K562 (cell line): ENCODE results near the gene ADCY1. TPM values are rescaled to one million over a fixed set of nuclear protein-coding genes. Genes with fewer than 3 reads are reported as not detected.

Experiments
- ATAC-seq: fragments of 200-7000 bp; cut with Tn5 transposase; 3 replicates; pipeline ENCODE4 v1.9.1; 2020; ENCODE audit warnings: moderate library complexity
- BruUV-seq: library from RNA; stranded (reverse); fragments of 400-500 nt; replicated peaks from 2 replicates; lab custom pipeline; 2021; lab: Mats Ljungman, UMichigan
- CTCF ChIA-PET: fragments of 300-600 bp; formaldehyde crosslinking; extraction: SDS; loops from one replicate; lab custom pipeline; 2021; ENCODE audit warnings: low intra/inter-chr PET ratio; lab: Yijun Ruan, JAX
- POLR2A ChIA-PET: fragments of 300-600, 350-650 bp; sonication (Branson Sonifier 250); formaldehyde crosslinking; extraction: SDS; loops from one replicate; lab custom pipeline; 2021; ENCODE audit warnings: antibody characterized with exemption, inconsistent platforms; lab: Yijun Ruan, JAX
- DNase-seq, 4 experiments: peaks; one replicate each; pipeline versions ENCODE4 v3.0.0 to v3.0.0-alpha.2; 2011 to 2018; ENCODE audit warnings: low spot score in 3 of 4, mixed read lengths in 3 of 4; ENCODE audit errors: extremely low read depth in 1 of 4
- FAIRE-seq: peaks from 2 replicates; lab custom pipeline; 2011; peaks lifted over from hg19 to GRCh38; lab: Jason Lieb, UNC
- H2AFZ ChIP-seq: 2 replicates; pipeline ENCODE4 v1.6.0; 2011; ENCODE audit warnings: low read depth, low read length, control low read depth, inconsistent platforms
- H3K27ac ChIP-seq: fragments of 200-600 bp; 3 replicates; pipeline ENCODE4 v1.8.0; 2011; ENCODE audit warnings: low read depth, mild to moderate bottlenecking, control low read depth, inconsistent platforms, low read length, moderate library complexity, mixed read lengths; ENCODE audit errors: extremely low read depth
- H3K27me3 ChIP-seq, 2 experiments: fragments of 300-600 bp in 1 of 2; 2 replicates in 1 of 2; 3 replicates in 1 of 2; pipeline versions ENCODE4 v1.6.0 to v1.8.0; 2011; ENCODE audit warnings: inconsistent platforms in 2 of 2, low read length in 2 of 2, mild to moderate bottlenecking in 1 of 2, mixed read lengths in 1 of 2, moderate library complexity in 1 of 2; ENCODE audit not compliant: control insufficient read depth in 2 of 2, insufficient read depth in 2 of 2
- H3K36me3 ChIP-seq: fragments of 300-600 bp; 3 replicates; pipeline ENCODE4 v1.8.0; 2011; ENCODE audit warnings: mild to moderate bottlenecking, low read length, inconsistent platforms; ENCODE audit not compliant: control insufficient read depth, insufficient read depth
- H3K4me1 ChIP-seq, 2 experiments: fragments of 200-600 bp in 1 of 2; replicated peaks in 1 of 2; 2 replicates in 1 of 2; 3 replicates in 1 of 2; pipeline versions ENCODE4 v1.5.1 to v1.8.0; 2011; ENCODE audit warnings: inconsistent platforms in 2 of 2, low read length in 2 of 2, mild to moderate bottlenecking in 1 of 2, mixed read lengths in 1 of 2, moderate library complexity in 1 of 2; ENCODE audit not compliant: control insufficient read depth in 2 of 2, insufficient read depth in 2 of 2
- H3K4me2 ChIP-seq: 2 replicates; pipeline ENCODE4 v1.6.1; 2011; ENCODE audit warnings: low read length, control low read depth, inconsistent platforms, mixed read lengths; ENCODE audit not compliant: insufficient read depth
- H3K4me3 ChIP-seq: fragments of 200-600 bp; sonication (generic), shearing (Covaris generic); 2 replicates; pipeline ENCODE4 v1.5.1; 2016; ENCODE audit warnings: control low read depth, inconsistent platforms
- H3K79me2 ChIP-seq: fragments of 200-600 bp; 3 replicates; pipeline ENCODE4 v1.8.0; 2011; ENCODE audit warnings: low read length, inconsistent platforms; ENCODE audit not compliant: control insufficient read depth, insufficient read depth
- H3K9ac ChIP-seq, 2 experiments: 2 replicates each; pipeline versions ENCODE4 v1.6.0 to v1.6.1; 2011; ENCODE audit warnings: low read depth in 2 of 2, low read length in 2 of 2, control low read depth in 1 of 2, inconsistent platforms in 1 of 2, mild to moderate bottlenecking in 1 of 2, mixed read lengths in 1 of 2; ENCODE audit not compliant: insufficient read depth in 1 of 2
- H3K9me1 ChIP-seq: one replicate; pipeline ENCODE4 v1.6.0; 2011; ENCODE audit warnings: inconsistent platforms, mild to moderate bottlenecking, low read length, moderate library complexity; ENCODE audit not compliant: control insufficient read depth, insufficient read depth
- H3K9me3 ChIP-seq: replicated peaks from 2 replicates; pipeline ENCODE4 v1.5.1; 2011; ENCODE audit warnings: low read depth, low read length, inconsistent platforms; ENCODE audit not compliant: control insufficient read depth, insufficient read depth
- H4K20me1 ChIP-seq: replicated peaks from 2 replicates; pipeline ENCODE4 v1.6.1; 2011; ENCODE audit warnings: low read length, inconsistent platforms, mixed read lengths; ENCODE audit not compliant: control insufficient read depth, insufficient read depth
- BRD9 ChIP-seq: fragments of 450-650 bp; IDR thresholded peaks from 2 replicates; pipeline ENCODE4 v1.6.1; 2018; ENCODE audit warnings: low read depth; ENCODE audit not compliant: partially characterized antibody
- CEBPZ ChIP-seq: fragments of 150-350 bp; IDR thresholded peaks from 2 replicates; pipeline ENCODE4 v1.6.1; 2014; ENCODE audit warnings: low read depth, mild to moderate bottlenecking, low read length, borderline replicate concordance
- FOXP4 ChIP-seq: sonication (generic); formaldehyde crosslinking; IDR thresholded peaks from 2 replicates; pipeline ENCODE4 v1.8.0; 2022; ENCODE audit warnings: mild to moderate bottlenecking, missing genetic modification reagents, borderline replicate concordance
- IRF9 ChIP-seq: fragments of 450-650 bp; IDR thresholded peaks from 2 replicates; pipeline ENCODE4 v1.6.1; 2016; ENCODE audit warnings: missing biosample characterization, missing genetic modification characterization
- MCM5 ChIP-seq: fragments of 450-650 bp; IDR thresholded peaks from 2 replicates; pipeline ENCODE4 v1.6.1; 2016; ENCODE audit warnings: low read depth
- PYGO2 ChIP-seq: fragments of 450-650 bp; IDR thresholded peaks from 2 replicates; pipeline ENCODE4 v1.6.1; 2016; ENCODE audit warnings: mild to moderate bottlenecking, missing genetic modification characterization, moderate library complexity, missing compliant biosample characterization
- RCOR1 ChIP-seq, 2 experiments: IDR thresholded peaks; 2 replicates each; pipeline ENCODE4 v1.6.1; 2012; ENCODE audit warnings: low read depth in 2 of 2, low read length in 2 of 2, borderline replicate concordance in 1 of 2, improper control_type of control experiment in 1 of 2
- RNF219 ChIP-seq: fragments of 250-450 bp; sonication (Bioruptor Pico); IDR thresholded peaks from 2 replicates; pipeline ENCODE4 v1.5.0; 2022; ENCODE audit warnings: mild to moderate bottlenecking
- STAT5A ChIP-seq: IDR thresholded peaks from 2 replicates; pipeline ENCODE4 v1.6.1; 2012; ENCODE audit warnings: low read length, inconsistent platforms, borderline replicate concordance
- THAP7 ChIP-seq: fragments of 250-450 bp; sonication (Bioruptor Pico); IDR thresholded peaks from 2 replicates; pipeline ENCODE4 v1.5.0; 2021
- ZNF24 ChIP-seq: fragments of 450-650 bp; IDR thresholded peaks from 2 replicates; pipeline ENCODE4 v1.6.1; 2016
- ZNF431 ChIP-seq: sonication (generic); formaldehyde crosslinking; IDR thresholded peaks from 2 replicates; pipeline ENCODE4 v1.8.0; 2022; ENCODE audit warnings: mild to moderate bottlenecking, missing genetic modification reagents
- ZNF668 ChIP-seq: fragments of 250-450 bp; sonication (Bioruptor Pico); IDR thresholded peaks from 2 replicates; pipeline ENCODE4 v1.8.0; 2022; ENCODE audit warnings: mild to moderate bottlenecking, inconsistent platforms
- ZNF699 ChIP-seq: fragments of 250-450 bp; sonication (Bioruptor Pico); IDR thresholded peaks from 2 replicates; pipeline ENCODE4 v1.8.0; 2021; ENCODE audit warnings: mild to moderate bottlenecking, moderate library complexity; ENCODE audit not compliant: insufficient replicate concordance
- WGBS: fragments of 100-300 bp; shearing (Covaris generic); methylation state at CpG from one replicate; pipeline ENCODE4 v1.1.6; 2016; ENCODE audit warnings: low coverage, mixed read lengths; ENCODE audit not compliant: insufficient coverage; ENCODE audit errors: missing lambda C conversion rate; 5-methylcytosine and 5-hydroxymethylcytosine counted together
- in situ Hi-C: fragments of 300-500 bp; cut with MboI; formaldehyde crosslinking; loops from 4 replicates; pipeline ENCODE4 v1.15.0; 2018; ENCODE audit warnings: inconsistent platforms, mixed read lengths
- intact Hi-C: fragments of 100-400 bp; cut with micrococcal nuclease; formaldehyde crosslinking; loops from 2 replicates; pipeline ENCODE4 v1.14.2; 2022
- polyA plus RNA-seq, 8 experiments: library from polyadenylated mRNA; depleted of rRNA in 4 of 8; stranded (reverse) in 5 of 8; unstranded in 3 of 8; fragments of >200 nt; fragmentation: Nextera tagmentation in 2 of 8; fragmentation: Illumina TruSeq in 1 of 8; extraction: Ambion mirVana in 2 of 8; extraction: Trizol in 1 of 8; gene quantifications; 2 replicates each; pipeline versions ENCODE4 v1.2.1 to v1.2.3, GENCODE V29; 2011 to 2014; ENCODE audit warnings: inconsistent platforms in 1 of 8, missing spikeins in 1 of 8
- total RNA-seq, 7 experiments: library from RNA; depleted of rRNA in 6 of 7; stranded (reverse); fragments of >200 nt in 6 of 7; fragmentation: Illumina TruSeq in 2 of 7; extraction: Trizol in 2 of 7; gene quantifications; 2 replicates each; pipeline versions ENCODE4 v1.2.1 to v1.2.3, GENCODE V29; 2011 to 2021; ENCODE audit warnings: low replicate concordance in 1 of 7

The ADCY1 gene
- total and polyA plus RNA-seq, 9 of the 15 experiments (the other 6 are each of a cell fraction or from before 2014, with no cell fraction given) = under 0.01 to 0.18 (median 0.10) TPM; not detected in 4

GRCh38 chr7:45601094-45601493 is 26.9 kb downstream of the ADCY1 start:
- no peak for FAIRE-seq
- POLR2A ChIA-PET = interaction anchor here (1.1 kb wide), 1 partner anchor 10 kb away, joined by 3 read pairs; no protein-coding TSS in a partner anchor
- DNase-seq = no peak
- H3K4me2 ChIP-seq = no peak overlapping the region
- WGBS = 0% methylated on average over 3 of the region's 4 CpGs
- H3K27ac ChIP-seq = no peak overlapping the region
- no peak overlapping the region for H3K4me3 ChIP-seq
- CTCF ChIA-PET = no interaction called here
- no peaks in the 10 kb centered on the region for H3K9me1 ChIP-seq
- peaks cover 5 to 26% of the 10 kb centered on the region in 2 experiments; a peak in 3 of 5 replicates for H3K27me3 ChIP-seq
- H3K79me2 ChIP-seq = no peaks in the 10 kb centered on the region
- H3K9me3 ChIP-seq = no peaks in the 10 kb centered on the region
- in situ Hi-C loops (no loop called here), intact Hi-C loops (no loop called here)
- H3K36me3 ChIP-seq = no peaks in the 10 kb centered on the region
- H2AFZ ChIP-seq = no peak overlapping the region
- H3K9ac ChIP-seq = no peak overlapping the region
- no peaks in the 10 kb centered on the region for H4K20me1 ChIP-seq
- no peak for ATAC-seq
- H3K4me1 ChIP-seq = no peaks in the 10 kb centered on the region
- no TSS peak for BruUV-seq
- TF ChIP-seq ZNF668 (CRISPR knock-in tag) (no peak), THAP7 (CRISPR knock-in tag) (no peak), CEBPZ (no peak), ZNF431 (CRISPR knock-in tag) (no peak), ZNF699 (CRISPR knock-in tag) (no peak), IRF9 (tag) (no peak), ZNF24 (no peak), STAT5A (no peak), MCM5 (no peak), RNF219 (CRISPR knock-in tag) (no peak), FOXP4 (CRISPR knock-in tag) (no peak), RCOR1 (IDR thresholded peaks at IDR 0.05; ENCODE audit: borderline replicate concordance in 1 of 2, low read depth in 2 of 2, low read length in 2 of 2) (no peak), BRD9 (no peak), PYGO2 (tag) (no peak)
